Measurements from ENCODE around the gene WFS1. TPM values are rescaled to one million over a fixed set of nuclear protein-coding genes. Genes with fewer than 3 reads are reported as not detected.

The WFS1 gene
- total and polyA plus RNA-seq, 2 of the 4 experiments (the other 2 are of a cell fraction) = 9.7 to 42.4 TPM

DNA sequence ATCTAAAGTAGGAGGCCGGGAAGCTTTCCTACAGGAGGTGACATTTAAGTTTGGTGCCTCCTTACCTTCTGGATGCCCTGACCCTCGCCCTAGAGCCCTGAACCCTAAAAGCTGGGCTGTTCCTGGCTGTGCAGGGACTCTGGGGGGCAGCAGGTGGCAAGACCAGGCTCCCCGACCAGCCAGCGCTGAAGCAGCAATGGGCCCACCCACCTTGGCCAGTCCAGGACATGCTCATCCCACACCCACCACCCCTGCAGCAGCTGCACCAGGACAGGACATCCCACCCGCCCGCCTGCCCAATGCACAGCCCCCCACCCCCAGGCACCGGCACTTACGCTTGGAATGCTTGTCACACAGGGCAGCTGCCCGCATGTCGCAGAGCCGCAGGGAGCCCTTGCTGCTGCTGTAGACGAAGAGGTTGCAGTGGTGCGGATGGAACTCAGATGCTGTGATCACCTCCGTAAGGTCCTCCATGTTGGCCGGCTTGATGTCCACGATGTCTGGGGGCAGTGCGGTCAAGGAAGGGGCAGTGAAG lies 77.9 kb downstream of the WFS1 start:
- Histone ChIP-seq H3K27me3 (ENCODE audit: control insufficient read depth, insufficient read depth, low read length) (peaks cover 13% of the 10 kb centered on the region), H4K5ac (ENCODE audit: low read depth, low read length) (no peak overlapping the region), H3K27ac (ENCODE audit: insufficient read depth, low read length) (no peak overlapping the region), H2BK20ac (ENCODE audit: low read depth, low read length) (no peak overlapping the region), H2AFZ (replicated peaks; ENCODE audit: low read length, poor library complexity) (no peak overlapping the region), H2AK5ac (ENCODE audit: low read depth, low read length) (no peak overlapping the region), H3K9me1 (ENCODE audit: insufficient read depth, low read length) (no peaks in the 10 kb centered on the region), H3K18ac (ENCODE audit: low read depth, low read length) (no peak overlapping the region), H3K14ac (replicated peaks; ENCODE audit: low read depth, low read length) (no peak overlapping the region), H3K36me3 (ENCODE audit: control insufficient read depth, insufficient read depth, low read length) (no peaks in the 10 kb centered on the region), H3K9ac (ENCODE audit: low read depth, low read length) (no peak overlapping the region), H2BK120ac (ENCODE audit: low read depth, low read length) (no peak overlapping the region), H3K79me1 (ENCODE audit: low read depth in 1 of 2, low read length in 2 of 2) (no peaks in the 10 kb centered on the region), H2BK5ac (ENCODE audit: low read depth, low read length, poor library complexity, severe bottlenecking) (no peak overlapping the region), H3K4me3 (ENCODE audit: insufficient read depth, low read depth, low read length) (no peak overlapping the region), H3K4me2 (ENCODE audit: low read depth, low read length) (no peak overlapping the region), H3K9me3 (ENCODE audit: control insufficient read depth, insufficient read depth, low read length) (no peaks in the 10 kb centered on the region), H4K91ac (ENCODE audit: insufficient read depth, low read depth, low read length) (no peak overlapping the region), H3K4me1 (ENCODE audit: control insufficient read depth, insufficient read depth, low read length) (peaks cover 2% of the 10 kb centered on the region; the same call in 1 of the 2 replicates), H4K20me1 (ENCODE audit: insufficient read depth, low read length) (no peaks in the 10 kb centered on the region), H3K23ac (ENCODE audit: low read depth, low read length) (no peak overlapping the region), H2AK9ac (replicated peaks; ENCODE audit: low read depth, low read length, poor library complexity) (no peak overlapping the region), H4K8ac (ENCODE audit: low read depth in 2 of 2, low read length in 2 of 2) (no peak overlapping the region), H3K56ac (ENCODE audit: extremely low read depth, insufficient read depth, low read length) (no peak overlapping the region), H2BK15ac (ENCODE audit: low read depth, low read length) (no peak overlapping the region), H3K4ac (ENCODE audit: low read depth, low read length) (no peak overlapping the region)
- DNase-seq (no peak), ATAC-seq (ENCODE audit: low read depth) (no peak)
- in situ Hi-C loops (cut with MboI; ENCODE audit: low sequenced_read_pairs) = no loop called here
- CTCF ChIA-PET = no interaction called here
- dilution Hi-C loops (cut with HindIII; ENCODE audit: low sequenced_read_pairs, unreplicated experiment) = no loop called here
- WGBS, 2 experiments (ENCODE audit: extremely low coverage in 2 of 2, insufficient read length in 1 of 2) = 55% methylated on average over 10 of the region's 17 CpGs; no CpG with 5 or more reads in 1 of the 2 experiments
- POLR2A ChIA-PET (ENCODE audit: unreplicated experiment) = no interaction called here
- TF ChIP-seq BHLHE40 (IDR thresholded peaks at IDR 0.05; ENCODE audit: low read depth, low read length) (no peak), MXI1 (IDR thresholded peaks at IDR 0.05; ENCODE audit: borderline replicate concordance, low read depth, low read length) (no peak), CHD1 (IDR thresholded peaks at IDR 0.05; ENCODE audit: low read depth, low read length) (no peak), RFX5 (IDR thresholded peaks at IDR 0.05; ENCODE audit: low read depth, low read length) (no peak), FOS (IDR thresholded peaks at IDR 0.05; ENCODE audit: low read depth, low read length) (no peak), RAD21 (IDR thresholded peaks at IDR 0.05; ENCODE audit: low read length) (no peak), MAFK (IDR thresholded peaks at IDR 0.05; ENCODE audit: low read depth, low read length) (no peak), CEBPB (IDR thresholded peaks at IDR 0.05; ENCODE audit: low read depth, low read length) (no peak), RCOR1 (IDR thresholded peaks at IDR 0.05; ENCODE audit: insufficient replicate concordance, low read length) (no peak)
- TF ChIP-seq, protein P1, sequence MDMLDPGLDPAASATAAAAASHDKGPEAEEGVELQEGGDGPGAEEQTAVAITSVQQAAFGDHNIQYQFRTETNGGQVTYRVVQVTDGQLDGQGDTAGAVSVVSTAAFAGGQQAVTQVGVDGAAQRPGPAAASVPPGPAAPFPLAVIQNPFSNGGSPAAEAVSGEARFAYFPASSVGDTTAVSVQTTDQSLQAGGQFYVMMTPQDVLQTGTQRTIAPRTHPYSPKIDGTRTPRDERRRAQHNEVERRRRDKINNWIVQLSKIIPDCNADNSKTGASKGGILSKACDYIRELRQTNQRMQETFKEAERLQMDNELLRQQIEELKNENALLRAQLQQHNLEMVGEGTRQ (IDR thresholded peaks at IDR 0.05; ENCODE audit: low read depth, low read length) = no peak
- TF ChIP-seq, protein P2, sequence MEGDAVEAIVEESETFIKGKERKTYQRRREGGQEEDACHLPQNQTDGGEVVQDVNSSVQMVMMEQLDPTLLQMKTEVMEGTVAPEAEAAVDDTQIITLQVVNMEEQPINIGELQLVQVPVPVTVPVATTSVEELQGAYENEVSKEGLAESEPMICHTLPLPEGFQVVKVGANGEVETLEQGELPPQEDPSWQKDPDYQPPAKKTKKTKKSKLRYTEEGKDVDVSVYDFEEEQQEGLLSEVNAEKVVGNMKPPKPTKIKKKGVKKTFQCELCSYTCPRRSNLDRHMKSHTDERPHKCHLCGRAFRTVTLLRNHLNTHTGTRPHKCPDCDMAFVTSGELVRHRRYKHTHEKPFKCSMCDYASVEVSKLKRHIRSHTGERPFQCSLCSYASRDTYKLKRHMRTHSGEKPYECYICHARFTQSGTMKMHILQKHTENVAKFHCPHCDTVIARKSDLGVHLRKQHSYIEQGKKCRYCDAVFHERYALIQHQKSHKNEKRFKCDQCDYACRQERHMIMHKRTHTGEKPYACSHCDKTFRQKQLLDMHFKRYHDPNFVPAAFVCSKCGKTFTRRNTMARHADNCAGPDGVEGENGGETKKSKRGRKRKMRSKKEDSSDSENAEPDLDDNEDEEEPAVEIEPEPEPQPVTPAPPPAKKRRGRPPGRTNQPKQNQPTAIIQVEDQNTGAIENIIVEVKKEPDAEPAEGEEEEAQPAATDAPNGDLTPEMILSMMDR (conservative IDR thresholded peaks at IDR 0.05; ENCODE audit: low read depth, low read length) = no peak
- BruUV-seq (replicated peaks) = no TSS peak
- intact Hi-C loops (cut with micrococcal nuclease) = no loop called here

All from IMR-90 (cell line).